Activated naive CD8-positive, alpha-beta T cell treated with anti-CD3 and anti-CD28 coated beads, Interleukin-2, amount 10 ng/mL, durations not matched to agents 7 days and 5 days (primary cell): ENCODE results near the gene WDR33. TPM values are rescaled to one million over a fixed set of nuclear protein-coding genes. Genes with fewer than 3 reads are reported as not detected.

Experiments used
- ATAC-seq: fragments of 150-1000 bp; cut with Tn5 transposase; one replicate; pipeline ENCODE4 v1.10.0; 2021; ENCODE audit warnings: low read depth, moderate library complexity
- POLR2A ChIA-PET: fragments of 350-600 bp; sonication (Branson Sonifier 250); formaldehyde crosslinking; loops from one replicate; lab custom pipeline; 2021; ENCODE audit warnings: antibody characterized with exemption; lab: Charles Lee
- DNase-seq: peaks from one replicate; pipeline ENCODE4 v3.0.0; 2021
- H3K27ac Mint-ChIP-seq: one replicate; pipeline ENCODE4 v1.8.0; 2022; ENCODE audit warnings: mild to moderate bottlenecking, mixed read lengths
- H3K27me3 Mint-ChIP-seq: one replicate; pipeline ENCODE4 v1.8.0; 2022; ENCODE audit warnings: mild to moderate bottlenecking, moderate library complexity, mixed read lengths
- H3K36me3 Mint-ChIP-seq: one replicate; pipeline ENCODE4 v1.8.0; 2021; ENCODE audit warnings: mild to moderate bottlenecking, mixed read lengths
- H3K4me1 Mint-ChIP-seq: one replicate; pipeline ENCODE4 v1.8.0; 2021; ENCODE audit warnings: mixed read lengths
- H3K4me3 Mint-ChIP-seq: one replicate; pipeline ENCODE4 v1.8.0; 2022; ENCODE audit warnings: mild to moderate bottlenecking, moderate library complexity, mixed read lengths
- H3K9me3 Mint-ChIP-seq: one replicate; pipeline ENCODE4 v1.8.0; 2021; ENCODE audit warnings: mixed read lengths
- total RNA-seq, 2 experiments: library from RNA; stranded (reverse); gene quantifications; one replicate each; pipeline ENCODE4 v1.2.3, GENCODE V29; 2021

Gene WDR33
- total RNA-seq, 2 experiments from 2014 or later, result 69.1 to 82.2 TPM

DNA sequence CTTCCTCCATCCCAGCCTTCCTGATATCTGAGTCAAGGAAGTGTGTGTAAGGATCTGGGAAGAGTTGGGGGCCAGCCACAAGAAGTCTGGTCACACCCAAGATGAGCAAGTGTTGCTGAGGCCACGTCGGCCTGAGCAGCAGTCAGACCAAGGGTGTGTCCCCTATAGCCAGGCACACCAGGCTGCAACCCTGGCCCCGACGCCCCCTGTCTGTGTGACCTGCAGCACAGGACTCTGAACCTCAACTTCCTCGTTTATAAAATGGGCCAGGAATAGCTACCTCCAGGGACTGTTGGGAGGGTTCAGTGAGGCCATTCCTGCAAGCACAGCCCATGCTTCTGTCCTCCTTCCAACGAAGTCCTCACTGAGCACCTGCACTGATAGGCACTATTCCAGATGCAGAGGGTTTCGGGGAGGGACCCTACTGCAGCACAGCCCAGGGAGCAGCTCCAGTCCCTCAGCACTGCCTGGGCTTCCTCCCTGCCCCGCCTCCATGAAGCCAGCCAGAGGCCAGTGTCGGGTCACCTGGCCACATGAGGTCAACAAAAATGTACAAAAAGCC is 148.9 kb downstream of the WDR33 start:
- POLR2A ChIA-PET, result no interaction called here

GRCh38 chr2:127661072-127661649 is 149.8 kb downstream of the WDR33 start:
- peaks cover 29% of the 10 kb centered on the region for H3K27me3 Mint-ChIP-seq
- ATAC-seq (no peak), DNase-seq (no peak)
- H3K27ac Mint-ChIP-seq, result no peak overlapping the region
- H3K36me3 Mint-ChIP-seq, result no peaks in the 10 kb centered on the region
- no peaks in the 10 kb centered on the region for H3K9me3 Mint-ChIP-seq
- H3K4me3 Mint-ChIP-seq, result no peak overlapping the region
- POLR2A ChIA-PET, result no interaction called here
- no peaks in the 10 kb centered on the region for H3K4me1 Mint-ChIP-seq

More for the DNA sequence above, 148.9 kb downstream of the WDR33 start:
- Mint-ChIP-seq H3K9me3 (no peaks in the 10 kb centered on the region), H3K36me3 (no peaks in the 10 kb centered on the region), H3K4me1 (no peaks in the 10 kb centered on the region), H3K27me3 (peaks cover 37% of the 10 kb centered on the region), H3K27ac (no peak overlapping the region), H3K4me3 (no peak overlapping the region)
- DNase-seq (no peak), ATAC-seq (no peak)

- no peak overlapping the region for H3K4me3 Mint-ChIP-seq
- H3K9me3 Mint-ChIP-seq, result no peaks in the 10 kb centered on the region
- H3K27me3 Mint-ChIP-seq, result peaks cover 20% of the 10 kb centered on the region
- POLR2A ChIA-PET, result no interaction called here
- no peak for ATAC-seq
- H3K4me1 Mint-ChIP-seq, result no peaks in the 10 kb centered on the region
- no peak overlapping the region for H3K27ac Mint-ChIP-seq
- H3K36me3 Mint-ChIP-seq, result no peaks in the 10 kb centered on the region
- no peak for DNase-seq
These were observed 150.7 kb downstream of the WDR33 start for GRCh38 chr2:127660291-127660578.

DNA sequence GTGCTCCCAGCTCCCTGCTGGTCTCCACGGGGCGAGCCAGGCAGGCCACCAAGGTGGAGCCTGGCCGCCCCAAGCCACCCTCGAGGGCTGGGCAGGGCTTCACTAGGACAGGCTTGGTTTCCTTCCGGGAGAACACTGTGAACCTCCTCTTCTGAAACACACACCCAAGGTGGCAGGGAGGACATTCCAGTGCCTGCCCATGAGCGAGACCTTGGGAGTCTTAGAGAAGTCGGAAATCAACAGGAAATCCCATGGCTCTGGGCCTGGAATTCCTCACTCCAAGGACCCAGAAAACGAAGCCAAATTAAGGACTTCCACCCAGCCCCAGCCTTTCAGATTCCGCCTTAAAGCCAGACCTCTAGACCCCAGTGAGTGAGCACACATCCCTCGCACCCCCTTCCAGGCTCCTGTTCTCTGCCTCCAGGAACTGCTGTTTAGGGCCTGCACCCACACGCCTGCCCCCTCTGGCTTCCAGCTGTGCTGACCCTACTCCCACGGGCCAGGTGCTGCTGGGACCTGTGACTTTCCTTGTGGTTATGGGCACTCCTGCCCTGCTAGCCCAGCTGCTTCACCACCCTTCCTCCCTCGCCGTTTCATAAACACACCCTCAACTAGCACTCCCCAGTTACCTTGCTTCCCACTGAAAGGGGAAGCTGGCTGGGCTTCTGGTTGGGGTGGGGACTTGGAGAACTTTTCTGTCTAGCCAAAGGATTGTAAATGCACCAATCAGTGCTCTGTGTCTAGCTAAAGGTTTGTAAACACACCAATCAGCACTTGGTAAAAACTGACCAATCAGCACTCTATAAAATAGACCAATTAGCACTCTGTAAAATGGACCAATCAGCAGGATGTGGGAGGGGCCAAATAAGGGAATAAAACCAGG is 151.3 kb downstream of the WDR33 start:
- Mint-ChIP-seq H3K4me3 (no peak overlapping the region), H3K36me3 (no peaks in the 10 kb centered on the region), H3K4me1 (no peaks in the 10 kb centered on the region), H3K27me3 (peaks cover 14% of the 10 kb centered on the region), H3K27ac (no peak overlapping the region), H3K9me3 (no peaks in the 10 kb centered on the region)
- DNase-seq (peak; percentile 19), ATAC-seq (no peak)
- POLR2A ChIA-PET, result interaction anchor here (0.6 kb wide), 1 partner anchor 38 kb away, joined by 3 read pairs; no protein-coding TSS in a partner anchor

GRCh38 chr2:127658641-127659407 is 152.1 kb downstream of the WDR33 start:
- no peak for ATAC-seq
- Mint-ChIP-seq H3K9me3 (no peaks in the 10 kb centered on the region), H3K27me3 (peaks cover 10% of the 10 kb centered on the region), H3K4me3 (no peak overlapping the region), H3K36me3 (no peaks in the 10 kb centered on the region), H3K4me1 (no peaks in the 10 kb centered on the region), H3K27ac (no peak overlapping the region)
- DNase-seq, result peak; percentile 21
- POLR2A ChIA-PET, result interaction anchor here (0.6 kb wide), 1 partner anchor 39 kb away, joined by 3 read pairs; no protein-coding TSS in a partner anchor

- Mint-ChIP-seq H3K4me1 (no peaks in the 10 kb centered on the region), H3K27ac (no peak overlapping the region), H3K4me3 (no peak overlapping the region), H3K9me3 (no peaks in the 10 kb centered on the region), H3K27me3 (peaks cover 4% of the 10 kb centered on the region), H3K36me3 (no peaks in the 10 kb centered on the region)
- DNase-seq, result no peak
- POLR2A ChIA-PET, result no interaction called here
- ATAC-seq, result no peak
These were observed 152.8 kb downstream of the WDR33 start for GRCh38 chr2:127658146-127658545.

- Mint-ChIP-seq H3K27me3 (no peaks in the 10 kb centered on the region), H3K9me3 (no peaks in the 10 kb centered on the region), H3K4me3 (no peak overlapping the region), H3K4me1 (no peaks in the 10 kb centered on the region), H3K36me3 (no peaks in the 10 kb centered on the region), H3K27ac (no peak overlapping the region)
- POLR2A ChIA-PET, result no interaction called here
- ATAC-seq, result no peak
- no peak for DNase-seq
These were observed 153.8 kb downstream of the WDR33 start for GRCh38 chr2:127657232-127657595.

GRCh38 chr2:127656569-127657231 is 154.3 kb downstream of the WDR33 start:
- Mint-ChIP-seq H3K4me3 (no peak overlapping the region), H3K27me3 (no peaks in the 10 kb centered on the region), H3K27ac (no peak overlapping the region), H3K36me3 (no peaks in the 10 kb centered on the region), H3K4me1 (no peaks in the 10 kb centered on the region), H3K9me3 (no peaks in the 10 kb centered on the region)
- ATAC-seq (no peak), DNase-seq (no peak)
- POLR2A ChIA-PET, result no interaction called here

DNA sequence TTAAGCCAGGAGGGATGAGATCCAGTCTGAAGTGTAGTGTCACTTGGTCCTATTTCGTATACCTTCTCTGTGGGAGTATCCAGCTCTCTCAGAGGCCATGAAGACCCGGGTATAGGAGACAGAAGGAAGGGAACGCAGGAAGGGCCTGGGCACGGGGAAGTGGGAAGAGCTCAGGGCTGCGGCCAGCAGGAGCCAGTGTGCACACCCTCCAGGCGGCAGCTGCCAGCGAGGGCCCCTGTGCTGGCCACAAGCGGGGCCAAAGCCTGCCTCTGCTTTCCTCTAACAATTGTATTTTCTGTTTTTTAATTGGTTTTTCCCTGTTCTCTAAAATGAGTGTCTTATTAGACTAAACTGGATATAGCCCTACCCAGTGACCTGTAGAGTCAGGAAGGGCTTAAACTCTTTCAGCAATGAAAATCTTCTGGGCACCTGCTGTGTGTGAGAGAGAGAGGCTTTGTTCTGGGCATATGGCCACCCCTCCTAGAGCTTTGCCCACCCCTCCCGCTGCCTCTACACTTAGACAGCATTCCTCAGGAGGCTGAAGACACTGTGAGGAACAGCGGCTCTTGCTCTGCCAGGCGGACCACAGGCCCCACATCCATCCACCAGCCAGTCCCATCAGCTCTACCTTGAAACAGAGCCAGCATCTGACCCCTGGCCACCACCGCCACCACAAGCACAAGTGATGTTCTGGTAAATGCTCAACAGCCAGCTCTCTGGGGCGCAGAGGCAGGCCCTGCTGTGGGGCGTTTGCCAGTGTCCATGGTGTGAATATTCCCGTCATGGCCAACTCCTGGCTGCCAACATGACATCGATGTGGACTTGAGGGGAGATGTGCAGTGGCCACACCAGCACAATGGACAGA is 155.5 kb downstream of the WDR33 start:
- H3K9me3 Mint-ChIP-seq, result no peaks in the 10 kb centered on the region
- no peaks in the 10 kb centered on the region for H3K4me1 Mint-ChIP-seq
- H3K4me3 Mint-ChIP-seq, result no peak overlapping the region
- H3K27me3 Mint-ChIP-seq, result no peaks in the 10 kb centered on the region
- ATAC-seq, result no peak
- no peak for DNase-seq
- POLR2A ChIA-PET, result interaction anchor here (0.7 kb wide), 1 partner anchor 578 kb away, joined by 6 read pairs; no protein-coding TSS in a partner anchor
- no peaks in the 10 kb centered on the region for H3K36me3 Mint-ChIP-seq
- H3K27ac Mint-ChIP-seq, result no peak overlapping the region

DNA sequence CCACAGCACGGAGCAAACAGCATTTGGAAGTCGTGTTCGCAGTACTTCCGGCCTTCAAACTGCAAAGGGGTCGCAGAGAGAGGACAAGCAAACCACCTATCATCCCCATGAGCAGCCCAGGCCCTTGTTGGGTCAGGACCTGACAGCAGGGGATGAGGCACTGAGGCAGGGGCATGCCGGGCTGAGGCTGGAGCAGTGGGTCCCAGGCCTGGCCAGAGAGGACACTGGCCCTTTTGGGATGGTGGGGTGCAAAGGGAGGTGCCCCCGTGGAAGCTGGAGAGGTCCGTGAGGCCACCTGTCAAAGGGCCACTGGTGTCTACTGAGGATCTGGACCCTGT is 156.2 kb downstream of the WDR33 start:
- Mint-ChIP-seq H3K36me3 (no peaks in the 10 kb centered on the region), H3K4me1 (peaks cover 1% of the 10 kb centered on the region), H3K4me3 (no peak overlapping the region), H3K27me3 (no peaks in the 10 kb centered on the region), H3K9me3 (no peaks in the 10 kb centered on the region), H3K27ac (no peak overlapping the region)
- POLR2A ChIA-PET, result no interaction called here
- ATAC-seq, result no peak
- no peak for DNase-seq

GRCh38 chr2:127654084-127654837 is 156.7 kb downstream of the WDR33 start:
- no peak for DNase-seq
- Mint-ChIP-seq H3K4me1 (peaks cover 5% of the 10 kb centered on the region), H3K27ac (no peak overlapping the region), H3K27me3 (no peaks in the 10 kb centered on the region), H3K4me3 (no peak overlapping the region), H3K9me3 (no peaks in the 10 kb centered on the region), H3K36me3 (no peaks in the 10 kb centered on the region)
- POLR2A ChIA-PET, result no interaction called here
- ATAC-seq, result no peak
